ENCODE results near the gene MPO. TPM values are rescaled to one million over a fixed set of nuclear protein-coding genes. Genes with fewer than 3 reads are reported as not detected.

Gene MPO
- total RNA-seq, 1 experiment from 2014 or later = not detected

GRCh38 chr17:58321571-58322525 is 41.1 kb upstream of the MPO start:
- H3K56ac ChIP-seq (ENCODE audit: insufficient read length, low read depth, low read length) = no peak overlapping the region
- no peak overlapping the region for H3K27ac Mint-ChIP-seq
- peaks cover 0 to 13% (median 2%) of the 10 kb centered on the region in 3 experiments; a peak in 5 of 7 replicates for H3K36me3 Mint-ChIP-seq (ENCODE audit: insufficient read depth in 1 of 3, low read depth in 3 of 3)
- H3K4me2 ChIP-seq (ENCODE audit: insufficient read depth, insufficient read length, low read length) = no peak overlapping the region
- no peak overlapping the region for H2BK20ac ChIP-seq (ENCODE audit: low read depth, low read length, poor library complexity, severe bottlenecking)
- peaks cover 21 to 26% of the 10 kb centered on the region in 2 experiments for H3K4me1 Mint-ChIP-seq
- H4K20me1 ChIP-seq (ENCODE audit: control insufficient read depth, insufficient read depth, insufficient read length) = no peaks in the 10 kb centered on the region
- no peaks in the 10 kb centered on the region for H3K9me3 ChIP-seq (ENCODE audit: control insufficient read depth, low read depth, low read length)
- H4K8ac ChIP-seq (replicated peaks; ENCODE audit: insufficient read length, low read depth, low read length) = no peak overlapping the region
- H3K27me3 ChIP-seq (ENCODE audit: insufficient read depth, low read length) = no peaks in the 10 kb centered on the region; the same call in 1 of the 2 replicates
- peaks cover 50% of the 10 kb centered on the region for H3K27me3 Mint-ChIP-seq (ENCODE audit: low read depth)
- H3K14ac ChIP-seq (ENCODE audit: insufficient read depth, low read length) = no peak overlapping the region
- WGBS (ENCODE audit: extremely low coverage, insufficient read length, low lambda C conversion rate) = no CpG with 5 or more reads among the region's 18 CpGs
- H3K23me2 ChIP-seq (ENCODE audit: insufficient read length, low read depth, low read length, poor library complexity, severe bottlenecking) = peaks cover 15% of the 10 kb centered on the region
- H3K4ac ChIP-seq (ENCODE audit: low read depth, low read length) = no peak overlapping the region
- no peak for DNase-seq
- no peak overlapping the region for H3K27ac ChIP-seq (ENCODE audit: insufficient read length, low read depth, low read length)
- H3T11ph ChIP-seq (ENCODE audit: low read length) = no peak overlapping the region
- H2BK120ac ChIP-seq (ENCODE audit: low read depth, low read length, poor library complexity, severe bottlenecking) = no peak overlapping the region
- H3K79me2 ChIP-seq (ENCODE audit: insufficient read depth, low read length) = no peaks in the 10 kb centered on the region
- H3K4me3 Mint-ChIP-seq = no peak overlapping the region; a peak in 3 of 5 replicates
- no peak overlapping the region for H2AK5ac ChIP-seq (ENCODE audit: insufficient read length, low read length)
- H2AFZ ChIP-seq (ENCODE audit: low read length) = no peak overlapping the region
- no peak overlapping the region for H3K18ac ChIP-seq (ENCODE audit: insufficient read length, low read depth, low read length)
- H2BK12ac ChIP-seq (ENCODE audit: insufficient read length, low read depth, low read length) = no peak overlapping the region
- H3K23ac ChIP-seq (ENCODE audit: insufficient read length, low read depth, low read length) = no peak overlapping the region
- H2BK15ac ChIP-seq (ENCODE audit: low read depth, low read length) = no peak overlapping the region
- TF ChIP-seq CTCF (conservative IDR thresholded peaks at IDR 0.05) = no peak
- H4K5ac ChIP-seq (ENCODE audit: insufficient read length, low read depth, low read length) = no peak overlapping the region
- H3K9me3 Mint-ChIP-seq = no peaks in the 10 kb centered on the region
- no peak overlapping the region for H4K91ac ChIP-seq (ENCODE audit: insufficient read length, low read depth, low read length)
- H3K9ac ChIP-seq (ENCODE audit: extremely low read depth, insufficient read length, low read length) = no peak overlapping the region
- no peaks in the 10 kb centered on the region for H3K79me1 ChIP-seq (ENCODE audit: insufficient read depth, low read depth, low read length, poor library complexity, severe bottlenecking)
- H2BK5ac ChIP-seq (ENCODE audit: insufficient read length, low read length) = no peak overlapping the region
- no peaks in the 10 kb centered on the region; the same call in 1 of the 2 replicates for H3K4me1 ChIP-seq (ENCODE audit: insufficient read depth, low read length)
